HEK293 (cell line): ENCODE measurements around the gene TOR3A.
A peak's percentile ranks its signal among the peaks of the same experiment; 100 is the strongest.

ENCODE experiments used
- CTCF ChIA-PET: fragments of 350-600 bp; formaldehyde crosslinking; extraction: SDS; loops from one replicate; lab custom pipeline; 2021; ENCODE audit warnings: antibody characterized with exemption; lab: Yijun Ruan, JAX
- POLR2A ChIA-PET: fragments of 300-600 bp; formaldehyde crosslinking; extraction: SDS; loops from one replicate; lab custom pipeline; 2020; ENCODE audit warnings: antibody characterized with exemption, inconsistent platforms; lab: Yijun Ruan, JAX
- H3K27ac ChIP-seq: fragments of 200-500 bp; sonication (Bioruptor generic); 2 replicates; pipeline ENCODE4 v1.5.1; 2014; ENCODE audit warnings: low read depth, low read length, control low read depth, inconsistent platforms; ENCODE audit errors: extremely low read depth
- H3K36me3 ChIP-seq, 2 experiments: fragments of 200-500 bp in 1 of 2; sonication (Bioruptor generic) in 1 of 2; 1 replicate in 1 of 2; 2 replicates in 1 of 2; pipeline ENCODE4 v1.5.1; 2014 to 2017; ENCODE audit warnings: inconsistent platforms in 2 of 2, low read length in 2 of 2; ENCODE audit not compliant: control insufficient read depth in 2 of 2, insufficient read depth in 1 of 2
- H3K4me1 ChIP-seq: fragments of 200-500 bp; sonication (Bioruptor generic); 2 replicates; pipeline ENCODE4 v1.5.1; 2014; ENCODE audit warnings: mild to moderate bottlenecking, low read length, inconsistent platforms; ENCODE audit not compliant: control insufficient read depth, insufficient read depth
- H3K4me3 ChIP-seq: 2 replicates; pipeline ENCODE4 v1.5.1; 2011; ENCODE audit warnings: low read depth, mild to moderate bottlenecking, control low read depth, low read length, moderate library complexity
- H3K9me3 ChIP-seq: fragments of 200-500 bp; sonication (Bioruptor generic); 2 replicates; pipeline ENCODE4 v1.5.1; 2014; ENCODE audit warnings: low read depth, low read length, inconsistent platforms; ENCODE audit not compliant: control insufficient read depth, insufficient read depth
- ELK4 ChIP-seq: IDR thresholded peaks from 2 replicates; pipeline ENCODE4 v1.6.1; 2011; ENCODE audit warnings: mild to moderate bottlenecking, low read depth, low read length, borderline replicate concordance
- FEZF1 ChIP-seq: fragments of 450-650 bp; formaldehyde crosslinking; IDR thresholded peaks from 2 replicates; pipeline ENCODE4 v1.5.1; 2016; ENCODE audit warnings: missing biosample characterization, missing genetic modification characterization
- GLI4 ChIP-seq: fragments of 450-650 bp; formaldehyde crosslinking; IDR thresholded peaks from 2 replicates; pipeline ENCODE4 v1.5.1; 2016; ENCODE audit warnings: missing biosample characterization, missing genetic modification characterization
- HOXD13 ChIP-seq: sonication (generic); formaldehyde crosslinking; IDR thresholded peaks from 2 replicates; pipeline ENCODE4 v1.8.0; 2022; ENCODE audit warnings: missing genetic modification reagents, borderline replicate concordance
- MYNN ChIP-seq: fragments of 450-650 bp; formaldehyde crosslinking; IDR thresholded peaks from 2 replicates; pipeline ENCODE4 v1.5.1; 2016; ENCODE audit warnings: missing biosample characterization, missing genetic modification characterization, borderline replicate concordance
- PRDM6 ChIP-seq: fragments of 450-650 bp; formaldehyde crosslinking; IDR thresholded peaks from 2 replicates; pipeline ENCODE4 v1.5.1; 2017; ENCODE audit warnings: missing biosample characterization, missing genetic modification characterization
- REPIN1 ChIP-seq: fragments of 450-650 bp; formaldehyde crosslinking; IDR thresholded peaks from 2 replicates; pipeline ENCODE4 v1.5.1; 2017; ENCODE audit warnings: missing biosample characterization, missing genetic modification characterization, low read depth
- ZBTB17 ChIP-seq: fragments of 450-650 bp; formaldehyde crosslinking; IDR thresholded peaks from 2 replicates; pipeline ENCODE4 v1.5.1; 2016; ENCODE audit warnings: missing biosample characterization, missing genetic modification characterization
- ZFHX2 ChIP-seq: fragments of 450-650 bp; formaldehyde crosslinking; conservative IDR thresholded peaks from 2 replicates; pipeline ENCODE4 v1.5.1; 2016; ENCODE audit warnings: missing biosample characterization, missing genetic modification characterization
- ZFP3 ChIP-seq: fragments of 450-650 bp; formaldehyde crosslinking; IDR thresholded peaks from 2 replicates; pipeline ENCODE4 v1.5.1; 2016; ENCODE audit warnings: low read depth, missing biosample characterization, missing genetic modification characterization
- ZNF112 ChIP-seq: fragments of 450-650 bp; formaldehyde crosslinking; IDR thresholded peaks from 2 replicates; pipeline ENCODE4 v1.5.0; 2017; ENCODE audit warnings: missing biosample characterization, missing genetic modification characterization
- ZNF132 ChIP-seq: fragments of 450-650 bp; formaldehyde crosslinking; IDR thresholded peaks from 2 replicates; pipeline ENCODE4 v1.5.1; 2017; ENCODE audit warnings: missing biosample characterization, missing genetic modification characterization, borderline replicate concordance
- ZNF140 ChIP-seq: fragments of 450-650 bp; formaldehyde crosslinking; IDR thresholded peaks from 2 replicates; pipeline ENCODE4 v1.5.1; 2016; ENCODE audit warnings: missing biosample characterization, missing genetic modification characterization
- ZNF157 ChIP-seq: fragments of 450-650 bp; formaldehyde crosslinking; IDR thresholded peaks from 2 replicates; pipeline ENCODE4 v1.5.1; 2016; ENCODE audit warnings: missing biosample characterization, missing genetic modification characterization
- ZNF211 ChIP-seq: fragments of 450-650 bp; formaldehyde crosslinking; IDR thresholded peaks from 2 replicates; pipeline ENCODE4 v1.5.1; 2016; ENCODE audit warnings: low read depth, missing biosample characterization, missing genetic modification characterization
- ZNF341 ChIP-seq: fragments of 450-650 bp; formaldehyde crosslinking; IDR thresholded peaks from 2 replicates; pipeline ENCODE4; 2016; ENCODE audit warnings: low read depth, missing biosample characterization, missing genetic modification characterization
- ZNF362 ChIP-seq: fragments of 450-650 bp; formaldehyde crosslinking; IDR thresholded peaks from 2 replicates; pipeline ENCODE4 v1.5.1; 2016; ENCODE audit warnings: missing biosample characterization, missing genetic modification characterization
- ZNF37A ChIP-seq: fragments of 450-650 bp; IDR thresholded peaks from 2 replicates; pipeline ENCODE4 v1.5.1; 2018; ENCODE audit warnings: missing biosample characterization, missing genetic modification characterization
- ZNF473 ChIP-seq: fragments of 450-650 bp; formaldehyde crosslinking; IDR thresholded peaks from 2 replicates; pipeline ENCODE4 v1.5.1; 2017; ENCODE audit warnings: missing biosample characterization, missing genetic modification characterization
- ZNF513 ChIP-seq: fragments of 450-650 bp; IDR thresholded peaks from 2 replicates; pipeline ENCODE4 v1.5.1; 2018; ENCODE audit warnings: missing biosample characterization, missing genetic modification characterization
- ZNF548 ChIP-seq: fragments of 450-650 bp; formaldehyde crosslinking; IDR thresholded peaks from 2 replicates; pipeline ENCODE4 v1.5.1; 2016; ENCODE audit warnings: missing biosample characterization, missing genetic modification characterization
- ZNF623 ChIP-seq: fragments of 450-650 bp; formaldehyde crosslinking; IDR thresholded peaks from 2 replicates; pipeline ENCODE4 v1.5.1; 2016; ENCODE audit warnings: missing biosample characterization, missing genetic modification characterization
- ZNF664 ChIP-seq: fragments of 450-650 bp; formaldehyde crosslinking; IDR thresholded peaks from 2 replicates; pipeline ENCODE4 v1.5.1; 2016; ENCODE audit warnings: missing biosample characterization, missing genetic modification characterization
- ZNF768 ChIP-seq: fragments of 450-650 bp; formaldehyde crosslinking; IDR thresholded peaks from 2 replicates; pipeline ENCODE4 v1.5.1; 2018; ENCODE audit warnings: missing biosample characterization, mild to moderate bottlenecking, missing genetic modification characterization
- ZNF791 ChIP-seq: fragments of 450-650 bp; formaldehyde crosslinking; IDR thresholded peaks from 2 replicates; pipeline ENCODE4 v1.5.1; 2016; ENCODE audit warnings: missing biosample characterization, missing genetic modification characterization
- ZNF843 ChIP-seq: fragments of 450-650 bp; formaldehyde crosslinking; IDR thresholded peaks from 2 replicates; pipeline ENCODE4 v1.5.1; 2016; ENCODE audit warnings: missing biosample characterization, missing genetic modification characterization
- ZSCAN23 ChIP-seq: fragments of 450-650 bp; formaldehyde crosslinking; IDR thresholded peaks from 2 replicates; pipeline ENCODE4 v1.5.1; 2016; ENCODE audit warnings: missing biosample characterization, missing genetic modification characterization

TOR3A gene

GRCh38 chr1:179034720-179035119, 47.1 kb upstream of the TOR3A start (continued):
- peak; percentile 68 for TF ChIP-seq PRDM6 (tag by site-specific recombination)
- no peak for TF ChIP-seq ZNF112 (tag by site-specific recombination)
- no peak for TF ChIP-seq HOXD13
- TF ChIP-seq ZNF157 (tag by site-specific recombination) = no peak
- TF ChIP-seq ZNF473 (tag by site-specific recombination) = no peak
- TF ChIP-seq REPIN1 (tag by site-specific recombination) = no peak

GRCh38 chr1:179036844-179037465, 44.9 kb upstream of the TOR3A start:
- Histone ChIP-seq H3K4me1 (peaks cover 7% of the 10 kb centered on the region; the same call in 1 of the 2 replicates), H3K36me3 (no peaks in the 10 kb centered on the region), H3K27ac (no peak overlapping the region), H3K9me3 (no peaks in the 10 kb centered on the region), H3K4me3 (no peak overlapping the region)
- CTCF ChIA-PET = no interaction called here
- POLR2A ChIA-PET = interaction anchor here (0.6 kb wide), 1 partner anchor 30 kb away, joined by 3 read pairs; no protein-coding TSS in a partner anchor
- TF ChIP-seq FEZF1 (tag by site-specific recombination) (no peak), ZNF362 (tag by site-specific recombination) (0 out of 2 replicates have a peak, but pooled peaks have one; percentile 26), ZBTB17 (peak; percentile 57)

- H3K36me3 ChIP-seq = no peaks in the 10 kb centered on the region
- CTCF ChIA-PET = no interaction called here
- no peak overlapping the region for H3K4me3 ChIP-seq
- no peaks in the 10 kb centered on the region for H3K9me3 ChIP-seq
- no peak overlapping the region for H3K27ac ChIP-seq
- POLR2A ChIA-PET = interaction anchor here (0.6 to 1.3 kb wide), 3 partner anchors 10 to 121 kb away, joined by 3 read pairs; partner anchors contain the start of gene TOR3A
- no peaks in the 10 kb centered on the region for H3K4me1 ChIP-seq
- no peak for TF ChIP-seq ZNF843
- no peak for TF ChIP-seq ZNF341 (tag by site-specific recombination)
- TF ChIP-seq MYNN (tag by site-specific recombination) = no peak
- TF ChIP-seq ZNF768 (tag by site-specific recombination) = no peak
- no peak for TF ChIP-seq ZNF791 (tag by site-specific recombination)
- TF ChIP-seq GLI4 (tag by site-specific recombination) = no peak
- TF ChIP-seq ZFHX2 = no peak
- no peak for TF ChIP-seq ZNF37A (tag by site-specific recombination)
- no peak for TF ChIP-seq ZNF548
- TF ChIP-seq ELK4 = no peak
- peak; percentile 36; the same call in 1 of the 2 replicates for TF ChIP-seq ZNF664 (tag by site-specific recombination)
- TF ChIP-seq ZSCAN23 (tag by site-specific recombination) = no peak
- TF ChIP-seq ZNF473 (tag by site-specific recombination) = no peak
- TF ChIP-seq ZNF132 (tag by site-specific recombination) = no peak
- 0 out of 2 replicates have a peak, but pooled peaks have one; percentile 30 for TF ChIP-seq ZNF140 (tag by site-specific recombination)
- TF ChIP-seq ZNF513 (tag by site-specific recombination) = no peak
- no peak for TF ChIP-seq ZNF623 (tag by site-specific recombination)
- TF ChIP-seq ZNF211 (tag by site-specific recombination) = no peak
- TF ChIP-seq ZFP3 = no peak
Observed at GRCh38 chr1:179038528-179039281, 43.2 kb upstream of the TOR3A start.
